HG03039 (cell line): ENCODE results near the gene FNDC5.

Experiments used
- ATAC-seq: cut with Tn5 transposase; IDR thresholded peaks from one replicate; pipeline ENCODE4 v1.9.1; 2021; ENCODE audit warnings: mild to moderate bottlenecking, moderate library complexity; ENCODE audit not compliant: unreplicated experiment

Gene FNDC5

GRCh38 chr1:32867151-32867550 lies 3.6 kb downstream of the FNDC5 start:
- ATAC-seq = no peak

DNA sequence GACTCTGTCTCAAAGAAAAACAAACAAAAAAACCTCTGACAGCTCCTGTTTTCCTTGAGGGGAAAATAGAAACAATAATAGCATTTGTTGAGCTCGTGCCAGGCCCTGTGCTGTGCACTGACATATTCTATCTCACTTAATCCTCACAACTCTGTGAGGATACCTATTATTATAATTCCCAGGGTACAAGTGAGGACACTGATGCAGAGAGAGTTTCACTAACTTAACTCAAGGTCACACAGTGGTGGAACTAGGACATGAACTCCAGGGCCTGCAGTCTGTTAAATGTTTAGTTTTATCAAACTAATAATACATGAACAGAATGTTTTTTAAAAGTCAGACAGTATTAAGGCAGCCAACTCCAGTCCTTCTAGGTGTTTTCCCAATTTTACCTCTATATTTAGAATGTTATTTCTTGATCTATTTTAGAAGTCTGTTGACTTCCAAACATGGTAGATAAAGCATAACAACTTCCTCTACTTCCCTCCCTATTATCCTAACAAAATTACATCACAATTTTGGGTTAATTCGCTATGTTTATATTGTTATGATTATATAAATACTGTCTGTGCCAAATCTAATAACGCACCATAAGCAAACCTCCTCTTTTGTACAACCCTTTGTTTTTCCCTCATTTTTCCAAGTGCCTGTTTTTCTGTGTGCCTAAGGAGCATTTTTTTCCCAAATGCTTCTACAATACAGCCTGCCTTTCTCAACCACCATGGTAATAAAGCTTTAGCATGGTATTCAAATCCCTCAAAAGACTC lies 4.9 kb downstream of the FNDC5 start:
- ATAC-seq = no peak

- ATAC-seq = no peak
These were observed 6.2 kb downstream of the FNDC5 start for GRCh38 chr1:32864375-32865019.

DNA sequence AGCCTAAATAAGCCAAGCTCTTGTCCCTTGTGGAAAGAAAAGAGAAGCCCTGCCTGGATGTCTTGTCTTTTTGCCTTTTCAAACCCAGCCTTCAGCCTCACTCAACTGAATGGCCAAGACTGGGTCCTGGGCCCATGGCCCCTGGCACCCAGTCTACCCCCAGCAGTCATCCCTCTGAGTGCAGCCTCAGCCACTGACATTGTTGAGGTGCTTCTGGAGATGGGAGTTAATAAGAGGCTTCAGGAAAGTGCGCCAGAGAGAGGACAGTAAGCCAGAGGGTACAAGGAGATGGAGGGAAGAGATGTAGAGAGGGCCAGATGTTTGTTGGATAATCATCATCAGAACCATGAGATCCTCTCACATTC lies 6.8 kb downstream of the FNDC5 start:
- no peak for ATAC-seq

DNA sequence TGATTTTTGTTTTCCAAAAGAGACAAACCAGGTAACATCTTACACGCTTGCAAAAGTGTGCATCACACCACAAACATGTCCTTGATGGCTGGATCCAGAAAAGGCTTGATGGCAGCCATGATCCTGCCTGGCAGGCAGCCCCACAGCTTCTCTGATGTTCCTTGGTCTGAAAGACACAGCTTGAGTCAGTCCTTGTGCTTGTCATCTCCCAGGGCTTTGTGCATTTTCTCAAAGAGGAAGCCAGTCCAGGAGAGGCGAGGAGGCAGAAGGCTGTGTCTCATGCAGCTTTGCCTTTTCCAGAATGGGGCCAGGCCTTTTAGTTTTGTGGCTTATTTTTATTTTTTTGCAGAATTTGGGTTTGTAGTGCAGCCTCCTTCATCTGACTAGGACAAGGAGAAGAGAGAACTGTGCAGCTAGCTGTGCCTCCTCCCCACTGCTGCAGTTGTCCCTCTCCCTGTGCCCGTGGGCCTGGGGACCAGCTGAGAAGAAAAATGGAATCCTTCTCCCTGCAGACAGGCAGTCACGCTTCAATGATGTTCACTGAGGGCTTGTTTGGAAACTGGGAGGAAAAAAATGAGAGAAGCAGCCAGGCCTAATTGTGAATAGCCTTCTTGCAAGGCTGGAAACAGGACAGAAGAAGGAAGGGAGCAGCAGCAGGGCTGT lies 7.4 kb downstream of the FNDC5 start:
- no peak for ATAC-seq

DNA sequence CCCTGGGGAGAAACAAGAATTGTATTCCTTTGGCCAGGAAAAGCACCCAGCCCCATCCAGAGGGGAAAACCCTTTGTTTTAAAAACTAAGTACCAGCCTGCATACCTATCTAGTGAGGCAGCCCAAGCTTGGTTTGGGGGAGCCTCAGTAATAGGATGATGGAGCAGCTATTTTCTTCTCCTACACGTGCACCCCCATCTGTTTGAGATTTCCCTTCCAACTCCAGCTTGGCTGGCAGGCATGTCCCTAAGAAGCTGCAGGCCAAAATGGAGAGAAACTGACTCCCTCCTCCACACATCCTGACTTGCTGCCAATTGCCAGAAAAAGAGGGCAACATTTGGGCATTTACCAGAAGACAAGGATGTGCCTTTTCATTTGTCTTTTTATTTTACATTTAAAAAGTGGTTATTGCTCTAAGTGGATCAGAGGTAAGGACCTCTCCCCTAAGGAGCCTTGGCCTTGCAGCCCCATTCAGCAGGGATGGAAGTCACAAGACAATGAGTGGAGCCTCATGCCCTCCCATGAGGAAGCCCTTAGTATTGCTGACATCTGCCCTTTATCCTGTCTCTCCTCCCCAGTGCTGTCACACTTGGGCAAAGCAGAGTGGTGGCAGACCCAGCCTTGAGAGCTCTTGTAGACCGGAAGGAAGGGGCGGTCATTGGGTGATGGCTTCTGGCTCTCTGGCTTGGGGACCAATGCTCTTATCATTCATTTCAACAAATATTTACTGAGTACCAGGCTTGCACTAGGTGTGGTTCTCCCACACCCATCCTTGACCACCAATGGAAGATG lies 8.6 kb downstream of the FNDC5 start:
- no peak for ATAC-seq

- no peak for ATAC-seq
These were observed 10.1 kb downstream of the FNDC5 start for GRCh38 chr1:32860566-32860965.

DNA sequence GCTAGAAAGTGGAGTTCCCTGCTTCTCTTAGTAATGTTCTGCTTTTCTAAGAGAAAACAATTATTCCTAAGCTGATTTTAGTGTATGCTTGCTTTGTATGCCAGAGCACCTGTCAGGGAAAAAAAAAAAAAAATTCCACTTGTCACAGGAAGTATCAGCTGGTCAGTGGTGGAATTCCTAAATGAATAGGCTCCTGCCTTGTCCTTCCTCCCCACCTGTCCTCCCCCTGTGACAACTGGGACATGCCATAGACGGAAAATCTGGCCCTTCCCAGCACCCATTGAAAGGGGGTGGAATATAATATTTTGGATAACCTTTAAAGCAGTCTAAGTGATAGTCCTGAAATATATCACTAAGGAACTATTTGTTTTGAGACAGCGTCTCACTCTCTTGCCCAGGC lies 10.8 kb downstream of the FNDC5 start:
- ATAC-seq = no peak

GRCh38 chr1:32858791-32859190 lies 11.9 kb downstream of the FNDC5 start:
- ATAC-seq = no peak

GRCh38 chr1:32858136-32858535 lies 12.6 kb downstream of the FNDC5 start:
- ATAC-seq = no peak

GRCh38 chr1:32855861-32856617 lies 14.7 kb downstream of the FNDC5 start:
- ATAC-seq = no peak

GRCh38 chr1:32848354-32849063 lies 22.2 kb downstream of the FNDC5 start:
- ATAC-seq = no peak

DNA sequence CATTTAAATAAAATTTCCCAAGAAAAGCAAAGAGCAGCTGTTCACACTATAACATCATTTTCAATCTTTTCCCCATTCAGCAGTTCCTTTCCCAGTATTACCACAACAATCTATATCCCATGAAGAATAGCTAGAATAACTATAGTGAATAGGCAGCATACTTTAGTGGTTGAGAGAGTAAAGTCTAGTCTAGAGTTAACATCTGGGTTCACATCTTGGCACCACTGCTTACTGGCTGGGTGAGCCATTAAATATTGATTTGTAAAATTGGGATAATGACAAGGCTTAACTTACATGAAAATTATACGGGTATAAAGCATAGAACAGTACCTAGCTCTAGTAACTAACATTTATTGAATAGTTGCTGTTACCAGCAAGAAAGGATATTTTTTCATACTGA lies 38.8 kb downstream of the FNDC5 start:
- ATAC-seq = no peak

GRCh38 chr1:32830092-32830852 lies 40.4 kb downstream of the FNDC5 start:
- ATAC-seq = no peak

DNA sequence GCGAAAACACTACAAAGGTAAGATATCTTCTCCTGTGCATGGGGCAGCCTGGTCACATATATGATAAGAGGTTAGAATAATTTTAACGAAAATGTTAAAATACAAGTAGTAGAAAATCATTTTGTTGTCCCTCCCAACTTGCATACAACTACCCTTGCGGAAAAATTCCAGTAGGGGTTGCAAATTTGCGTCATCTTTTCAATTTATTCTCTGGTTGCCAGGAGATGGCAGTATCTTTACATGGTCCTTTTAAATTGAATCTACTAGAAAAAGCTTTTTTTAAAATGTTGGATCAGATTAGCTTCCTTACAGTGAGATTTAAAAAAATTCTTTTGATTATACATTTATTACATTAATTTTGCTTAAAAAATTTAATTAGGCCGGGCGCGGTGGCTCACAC lies 42.4 kb downstream of the FNDC5 start:
- ATAC-seq = no peak

- no peak for ATAC-seq
These were observed 45.5 kb downstream of the FNDC5 start for GRCh38 chr1:32825181-32825580.

DNA sequence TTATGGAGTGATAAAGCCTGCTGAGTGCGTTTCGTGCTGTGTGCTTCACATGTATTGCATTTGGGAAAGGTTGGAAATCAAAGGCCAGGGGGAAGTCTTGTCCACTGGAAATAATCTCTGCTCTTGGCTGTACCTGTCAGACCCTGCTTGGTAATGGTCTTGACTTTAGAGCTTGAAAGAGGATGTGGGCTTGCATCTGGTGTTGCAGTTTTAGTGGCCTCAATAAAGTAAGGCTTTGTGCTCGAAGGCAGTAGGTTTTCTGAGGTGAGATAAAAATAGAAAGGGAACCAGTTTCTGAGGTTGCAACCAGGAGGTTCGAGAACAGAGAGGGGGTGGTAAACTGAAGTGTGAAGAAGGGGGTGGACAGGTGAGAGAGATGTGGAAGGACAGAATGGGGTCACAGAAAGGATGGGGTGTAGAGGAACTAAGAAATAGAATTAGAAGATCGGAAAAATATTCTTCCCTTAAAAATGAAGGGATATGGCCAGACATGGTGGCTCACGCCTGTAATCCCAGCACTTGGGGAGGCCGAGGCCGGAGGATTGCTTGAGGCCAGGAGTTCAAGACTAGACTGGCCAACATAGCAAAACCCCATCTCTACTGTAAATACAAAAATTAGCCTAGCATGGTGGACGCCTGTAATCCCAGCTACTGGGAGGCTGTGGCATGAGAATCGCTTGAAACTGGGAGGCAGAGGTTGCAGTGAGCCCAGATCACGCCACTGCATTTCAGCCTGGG lies 51.7 kb downstream of the FNDC5 start:
- ATAC-seq = no peak
